GM19463 (cell line): ENCODE measurements around the gene KCND2.

Source experiments
- ATAC-seq: cut with Tn5 transposase; IDR thresholded peaks from one replicate; pipeline ENCODE4 v1.9.1; 2021; ENCODE audit warnings: mild to moderate bottlenecking, moderate library complexity; ENCODE audit not compliant: unreplicated experiment

The KCND2 gene

DNA sequence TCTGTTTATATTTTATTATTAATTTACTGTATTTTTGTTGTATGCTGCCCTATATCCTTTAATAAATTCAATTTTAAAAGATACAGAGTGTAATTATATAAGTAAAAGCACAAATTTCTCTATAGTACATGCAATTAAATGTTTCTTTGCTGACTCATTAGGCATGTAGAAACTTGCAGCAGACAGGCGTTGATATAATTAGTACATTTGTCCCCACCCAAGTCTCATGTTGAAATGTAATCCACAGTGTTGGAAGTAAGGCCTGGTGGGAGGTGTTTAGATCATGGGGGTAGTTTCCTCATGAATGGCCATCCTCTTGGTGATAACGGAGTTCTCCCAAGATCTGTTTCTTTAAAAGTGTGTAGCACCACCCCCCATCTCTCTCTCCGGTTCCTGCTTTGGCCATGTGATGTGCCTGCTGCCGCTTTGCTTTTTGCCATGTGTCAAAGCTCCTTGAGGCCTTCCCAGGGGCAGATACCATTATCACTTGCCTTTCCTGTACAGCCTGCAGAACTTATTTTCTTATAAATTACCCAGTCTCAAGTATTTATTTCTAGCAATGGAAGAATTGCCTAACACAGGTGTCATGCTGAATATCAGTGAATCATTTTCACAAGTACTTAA is 521.2 kb downstream of the KCND2 start:
- no peak for ATAC-seq

DNA sequence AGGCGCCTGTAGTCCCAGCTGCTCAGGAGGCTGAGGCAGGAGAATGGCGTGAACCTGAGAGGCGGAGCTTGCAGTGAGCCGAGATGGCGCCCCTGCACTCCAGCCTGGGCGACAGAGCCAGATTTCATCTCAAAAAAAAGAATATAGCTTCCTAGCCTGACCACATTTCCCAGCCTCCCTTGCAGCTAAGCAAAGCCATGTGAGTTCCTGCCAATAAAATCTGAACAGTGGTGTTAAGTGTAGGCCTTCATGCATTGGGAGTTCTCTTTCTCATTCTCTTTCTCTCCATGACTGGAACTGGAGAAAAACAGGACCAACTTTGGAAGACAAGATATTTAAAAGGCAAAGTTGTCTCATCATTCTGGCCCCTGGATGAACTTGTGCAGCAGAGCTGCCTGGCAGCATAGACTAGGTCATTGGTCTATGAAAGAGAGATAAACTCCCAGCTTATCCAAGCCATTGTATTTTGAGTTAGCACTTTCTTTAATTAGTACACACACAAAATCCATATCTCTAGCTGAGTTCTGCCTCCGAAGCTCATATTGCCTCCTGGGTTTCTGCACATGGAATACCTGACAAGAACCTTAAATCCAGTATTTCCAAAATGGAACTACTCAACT is 524.2 kb downstream of the KCND2 start:
- no peak for ATAC-seq

DNA sequence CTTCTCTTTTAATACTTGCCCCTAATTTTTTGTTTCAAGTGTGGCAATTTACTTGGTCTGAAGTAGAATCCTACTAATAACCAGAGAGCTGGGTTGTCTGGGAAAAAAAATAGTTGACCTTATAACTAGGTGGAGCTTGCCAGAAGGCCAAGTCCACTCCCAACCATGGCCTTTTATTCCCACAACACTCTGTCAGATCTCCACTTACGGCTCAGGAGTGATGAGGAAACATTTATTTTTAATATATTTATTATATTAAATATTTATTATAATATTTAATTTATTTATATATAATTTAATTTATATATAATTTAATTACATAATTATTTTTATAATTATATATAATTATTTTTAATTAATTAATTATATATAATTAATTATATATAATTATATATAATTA is 526.2 kb downstream of the KCND2 start:
- no peak for ATAC-seq
